B cell (primary cell): ENCODE data around the gene STX5. TPM values are rescaled to one million over a fixed set of nuclear protein-coding genes. Genes with fewer than 3 reads are reported as not detected.

Experiments used
- ATAC-seq: fragments of 200-7000 bp; cut with Tn5 transposase; one replicate; pipeline ENCODE4 v1.10.0; 2021; ENCODE audit warnings: low read depth, mild to moderate bottlenecking, moderate number of reproducible peaks, moderate library complexity
- CTCF ChIA-PET: fragments of 350-600 bp; sonication (Branson Sonifier 250); formaldehyde crosslinking; loops from one replicate; lab custom pipeline; 2021; ENCODE audit warnings: antibody characterized with exemption, inconsistent platforms; lab: Charles Lee
- POLR2A ChIA-PET: fragments of 350-600 bp; sonication (Branson Sonifier 250); formaldehyde crosslinking; loops from one replicate; lab custom pipeline; 2021; ENCODE audit warnings: antibody characterized with exemption; lab: Charles Lee
- DNase-seq: peaks from one replicate; pipeline ENCODE4 v3.0.0; 2013
- H2AFZ ChIP-seq: 2 replicates; pipeline ENCODE4 v1.6.1; 2012; ENCODE audit warnings: mild to moderate bottlenecking, low read depth, low read length; ENCODE audit not compliant: insufficient read depth, poor library complexity, severe bottlenecking
- H3K27ac ChIP-seq, 2 donors: 1 replicate in 1 of 2; 2 replicates in 1 of 2; pipeline ENCODE4 v1.5.1; 2012 to 2013; ENCODE audit warnings: low read length in 2 of 2, mild to moderate bottlenecking in 2 of 2, moderate library complexity in 1 of 2
- H3K27me3 ChIP-seq, 4 experiments: fragments of 200-600 bp in 1 of 4; sonication (generic) in 1 of 4; replicated peaks in 1 of 4; 1 replicate in 2 of 4; 2 replicates in 2 of 4; pipeline versions ENCODE4 v1.6.1 to v1.7.0; 2013 to 2016; ENCODE audit warnings: low read length in 3 of 4, mild to moderate bottlenecking in 2 of 4, mixed read lengths in 1 of 4, moderate library complexity in 1 of 4; ENCODE audit not compliant: insufficient read depth in 4 of 4, control insufficient read depth in 3 of 4; ENCODE audit errors: control extremely low read depth in 1 of 4
- H3K36me3 ChIP-seq, 2 experiments: replicated peaks in 1 of 2; 1 replicate in 1 of 2; 2 replicates in 1 of 2; pipeline versions ENCODE4 v1.6.1 to v1.7.1; 2013; ENCODE audit warnings: low read length in 1 of 2; ENCODE audit not compliant: insufficient read depth in 2 of 2, control insufficient read depth in 1 of 2; ENCODE audit errors: control extremely low read depth in 1 of 2, extremely low read depth in 1 of 2
- H3K4me1 ChIP-seq, 2 donors: fragments of 200-600 bp in 1 of 2; sonication (generic) in 1 of 2; 1 replicate in 1 of 2; 2 replicates in 1 of 2; pipeline versions ENCODE4 v1.5.1 to v1.6.1; 2013 to 2017; ENCODE audit warnings: low read length in 2 of 2; ENCODE audit not compliant: control insufficient read depth in 2 of 2, insufficient read depth in 2 of 2
- H3K4me2 ChIP-seq: replicated peaks from 2 replicates; pipeline ENCODE3; 2012; ENCODE audit warnings: mild to moderate bottlenecking, low read depth, low read length; ENCODE audit not compliant: poor library complexity, severe bottlenecking
- H3K4me3 ChIP-seq, 5 experiments: fragments of 200-600 bp in 1 of 5; sonication (generic) in 1 of 5; 1 replicate in 3 of 5; 2 replicates in 2 of 5; pipeline versions ENCODE4 v1.5.1 to v1.7.0; 2011 to 2016; ENCODE audit warnings: low read length in 4 of 5, mild to moderate bottlenecking in 4 of 5, low read depth in 2 of 5, control low read depth in 1 of 5, moderate library complexity in 1 of 5; ENCODE audit not compliant: insufficient read depth in 1 of 5; ENCODE audit errors: control extremely low read depth in 1 of 5, extremely low read depth in 1 of 5
- H3K79me2 ChIP-seq: fragments of 200-600 bp; sonication (generic); one replicate; pipeline ENCODE4 v1.6.0; 2016; ENCODE audit warnings: low read length; ENCODE audit not compliant: control insufficient read depth, insufficient read depth
- H3K9ac ChIP-seq: fragments of 200-600 bp; sonication (generic); 2 replicates; pipeline ENCODE4 v1.6.1; 2017; ENCODE audit warnings: mild to moderate bottlenecking, low read length, moderate library complexity
- H3K9me3 ChIP-seq, 3 donors: one replicate each; pipeline versions ENCODE4 v1.6.1 to v1.7.1; 2013; ENCODE audit warnings: low read length in 2 of 3; ENCODE audit not compliant: control insufficient read depth in 2 of 3, insufficient read depth in 1 of 3; ENCODE audit errors: control extremely low read depth in 1 of 3
- H4K20me1 ChIP-seq: 2 replicates; pipeline ENCODE4 v1.6.0; 2012; ENCODE audit warnings: mild to moderate bottlenecking, low read length; ENCODE audit not compliant: insufficient read depth, control insufficient read depth, poor library complexity, severe bottlenecking
- H3K27ac Mint-ChIP-seq: one replicate; pipeline ENCODE4 v1.8.0; 2021; ENCODE audit warnings: mixed read lengths
- H3K27me3 Mint-ChIP-seq: one replicate; pipeline ENCODE4 v1.8.0; 2021; ENCODE audit warnings: mixed read lengths
- H3K4me1 Mint-ChIP-seq: one replicate; pipeline ENCODE4 v1.8.0; 2021; ENCODE audit warnings: mixed read lengths
- H3K4me3 Mint-ChIP-seq: one replicate; pipeline ENCODE4 v1.8.0; 2021; ENCODE audit warnings: mixed read lengths
- H3K9me3 Mint-ChIP-seq: one replicate; pipeline ENCODE4 v1.8.0; 2022; ENCODE audit warnings: mixed read lengths; ENCODE audit not compliant: insufficient read depth
- CTCF ChIP-seq: fragments of 200-600 bp; IDR thresholded peaks from one replicate; pipeline ENCODE4 v1.8.0; 2022; ENCODE audit warnings: antibody characterized with exemption, mild to moderate bottlenecking
- EZH2 ChIP-seq: IDR thresholded peaks from 2 replicates; pipeline ENCODE4 v1.6.1; 2012; ENCODE audit warnings: borderline replicate concordance, low read depth, mild to moderate bottlenecking, moderate library complexity, low read length; ENCODE audit not compliant: insufficient read depth, poor library complexity, severe bottlenecking
- WGBS: methylation state at CpG from one replicate; pipeline ENCODE4 v1.1.5; 2013; ENCODE audit warnings: missing lambda C conversion rate; ENCODE audit not compliant: insufficient coverage; 5-methylcytosine and 5-hydroxymethylcytosine counted together
- intact Hi-C: fragments of 100-400 bp; cut with micrococcal nuclease; formaldehyde crosslinking; loops from one replicate; pipeline ENCODE4 v1.10.0; 2022
- polyA plus RNA-seq: library from polyadenylated mRNA; depleted of rRNA; stranded (reverse); fragments of >200 nt; gene quantifications from 2 replicates; pipeline ENCODE4 v1.2.3, GENCODE V29; 2012
- total RNA-seq, 2 donors: library from RNA; stranded (reverse); fragments of 120-200 nt in 1 of 2; gene quantifications; 1 replicate in 1 of 2; 2 replicates in 1 of 2; pipeline versions ENCODE4 v1.2.3 to v1.2.4, GENCODE V29; 2013 to 2022

The STX5 gene
- total and polyA plus RNA-seq, 2 donors (not counting 1 experiment from before 2014, with no cell fraction given): 41.0 to 99.1 TPM

GRCh38 chr11:62854013-62854824 lies 22.4 kb upstream of the STX5 start:
- Mint-ChIP-seq H3K9me3 (no peaks in the 10 kb centered on the region), H3K27me3 (no peaks in the 10 kb centered on the region), H3K4me1 (peaks cover 61% of the 10 kb centered on the region), H3K27ac (peak overlapping the region; percentile 98), H3K4me3 (peak overlapping the region; percentile 99)
- Histone ChIP-seq H2AFZ (no peak overlapping the region), H4K20me1 (peaks cover 26% of the 10 kb centered on the region), H3K27ac (peak overlapping the region; percentile 44 to 84), H3K36me3 (peaks cover 17 to 39% of the 10 kb centered on the region in 2 experiments), H3K4me3 (peak overlapping the region; percentile 68 to 100 (median 99)), H3K27me3 (no peaks in the 10 kb centered on the region), H3K9me3 (no peaks in the 10 kb centered on the region), H3K79me2 (peaks cover 50% of the 10 kb centered on the region), H3K9ac (peak overlapping the region; percentile 97), H3K4me1 (peaks cover 39 to 58% of the 10 kb centered on the region in 2 donors), H3K4me2 (peak overlapping the region; percentile 95)
- peak; percentile 14 for DNase-seq
- TF ChIP-seq EZH2: no peak
- CTCF ChIA-PET: interaction anchor here (0.9 to 2.2 kb wide), 8 partner anchors 10 to 429 kb away, joined by 3 to 11 read pairs (median 6); no protein-coding TSS in a partner anchor
- intact Hi-C loops: no loop called here
- WGBS: 12% methylated on average over 5 of the region's 8 CpGs
- POLR2A ChIA-PET: interaction anchor here (0.6 to 5.2 kb wide), 10 partner anchors 9 to 263 kb away, joined by 3 to 159 read pairs (median 8); partner anchors contain the start of genes HNRNPUL2, TMEM179B, TUT1 and WDR74
- no peak for ATAC-seq

- Histone ChIP-seq H3K79me2 (peaks cover 50% of the 10 kb centered on the region), H3K9ac (peak overlapping the region; percentile 97), H3K36me3 (peaks cover 17 to 39% of the 10 kb centered on the region in 2 experiments), H3K9me3 (no peaks in the 10 kb centered on the region), H3K27me3 (no peaks in the 10 kb centered on the region), H3K27ac (peak overlapping the region in 1 of 2 donors; percentile 84), H2AFZ (no peak overlapping the region), H3K4me3 (peak overlapping the region in 1 of 5 experiments; percentile 96), H4K20me1 (peaks cover 26% of the 10 kb centered on the region), H3K4me2 (peak overlapping the region; percentile 95), H3K4me1 (peaks cover 39 to 58% of the 10 kb centered on the region in 2 donors)
- no peaks in the 10 kb centered on the region for H3K9me3 Mint-ChIP-seq
- H3K27ac Mint-ChIP-seq: peak overlapping the region; percentile 98
- TF ChIP-seq EZH2 (no peak), CTCF (no peak)
- peak overlapping the region; percentile 99 for H3K4me3 Mint-ChIP-seq
- no peaks in the 10 kb centered on the region for H3K27me3 Mint-ChIP-seq
- DNase-seq (peak; percentile 12), ATAC-seq (no peak)
- ChIA-PET POLR2A (interaction anchor here (0.6 to 5.2 kb wide), 5 partner anchors 8 to 234 kb away, joined by 3 to 159 read pairs (median 3); partner anchors contain the start of gene WDR74), CTCF (interaction anchor here (0.9 to 2.2 kb wide), 6 partner anchors 11 to 428 kb away, joined by 3 to 11 read pairs (median 6); no protein-coding TSS in a partner anchor)
- 77% methylated on average over 4 of the region's 7 CpGs for WGBS
- intact Hi-C loops: no loop called here
- peaks cover 61% of the 10 kb centered on the region for H3K4me1 Mint-ChIP-seq
Measured at GRCh38 chr11:62853279-62853965, 21.6 kb upstream of the STX5 start.
